ENCODE measurements around the gene INS.

DNA sequence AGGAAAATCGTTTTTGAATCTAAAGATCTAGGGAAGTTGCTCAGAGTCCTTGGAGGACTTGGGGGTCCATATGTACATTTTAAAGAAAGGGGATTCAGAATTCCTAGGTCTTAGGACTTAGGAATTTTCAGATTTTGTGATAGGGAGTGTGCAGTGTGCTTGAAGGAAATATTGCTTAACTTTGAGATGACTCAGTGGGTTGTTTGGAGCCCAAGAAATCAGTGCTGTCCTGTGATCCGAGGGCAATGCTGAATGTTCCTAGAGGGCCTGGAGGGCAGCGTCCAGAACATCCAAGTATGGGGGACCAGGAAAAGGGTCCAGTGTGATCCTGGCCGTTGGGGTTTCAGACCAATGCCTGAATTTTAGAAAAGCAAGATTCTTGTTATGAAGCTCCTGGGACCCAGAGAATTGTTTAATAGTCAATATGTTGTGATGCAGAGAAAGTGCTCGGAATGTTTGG, 18.7 kb downstream of the INS start:
- TF ChIP-seq KDM5A (IDR thresholded peaks at IDR 0.05): no peak
- TF ChIP-seq, protein P1, sequence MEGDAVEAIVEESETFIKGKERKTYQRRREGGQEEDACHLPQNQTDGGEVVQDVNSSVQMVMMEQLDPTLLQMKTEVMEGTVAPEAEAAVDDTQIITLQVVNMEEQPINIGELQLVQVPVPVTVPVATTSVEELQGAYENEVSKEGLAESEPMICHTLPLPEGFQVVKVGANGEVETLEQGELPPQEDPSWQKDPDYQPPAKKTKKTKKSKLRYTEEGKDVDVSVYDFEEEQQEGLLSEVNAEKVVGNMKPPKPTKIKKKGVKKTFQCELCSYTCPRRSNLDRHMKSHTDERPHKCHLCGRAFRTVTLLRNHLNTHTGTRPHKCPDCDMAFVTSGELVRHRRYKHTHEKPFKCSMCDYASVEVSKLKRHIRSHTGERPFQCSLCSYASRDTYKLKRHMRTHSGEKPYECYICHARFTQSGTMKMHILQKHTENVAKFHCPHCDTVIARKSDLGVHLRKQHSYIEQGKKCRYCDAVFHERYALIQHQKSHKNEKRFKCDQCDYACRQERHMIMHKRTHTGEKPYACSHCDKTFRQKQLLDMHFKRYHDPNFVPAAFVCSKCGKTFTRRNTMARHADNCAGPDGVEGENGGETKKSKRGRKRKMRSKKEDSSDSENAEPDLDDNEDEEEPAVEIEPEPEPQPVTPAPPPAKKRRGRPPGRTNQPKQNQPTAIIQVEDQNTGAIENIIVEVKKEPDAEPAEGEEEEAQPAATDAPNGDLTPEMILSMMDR (IDR thresholded peaks at IDR 0.05): no peak

Measured in A549 (cell line).